A673 (cell line): ENCODE measurements around the gene FGD6. TPM values are rescaled to one million over a fixed set of nuclear protein-coding genes. Genes with fewer than 3 reads are reported as not detected.

Experiments used
- BruUV-seq: library from RNA; stranded (reverse); fragments of 400-500 nt; replicated peaks from 2 replicates; lab custom pipeline; 2021; lab: Mats Ljungman, UMichigan
- CTCF ChIA-PET: fragments of 300-600 bp; sonication (Branson Sonifier 250); formaldehyde crosslinking; loops from one replicate; lab custom pipeline; 2022; ENCODE audit warnings: antibody characterized with exemption; lab: Charles Lee
- POLR2A ChIA-PET: fragments of 300-600 bp; sonication (Branson Sonifier 250); formaldehyde crosslinking; loops from one replicate; lab custom pipeline; 2022; ENCODE audit warnings: antibody characterized with exemption; ENCODE audit not compliant: low non-redundant PET; lab: Charles Lee
- DNase-seq: peaks from one replicate; pipeline ENCODE4 v3.0.0-alpha.2; 2015; ENCODE audit warnings: low spot score
- H3K27ac ChIP-seq: fragments of 200-600 bp; sonication (generic); 2 replicates; pipeline ENCODE4 v1.5.1; 2016; ENCODE audit warnings: mixed run types, low read depth, mild to moderate bottlenecking, mixed read lengths, antibody characterized with exemption, low read length; ENCODE audit not compliant: poor library complexity, severe bottlenecking
- H3K27me3 ChIP-seq: fragments of 200-600 bp; sonication (generic); replicated peaks from 2 replicates; pipeline ENCODE4 v1.6.1; 2017; ENCODE audit warnings: mixed run types, low read depth, mild to moderate bottlenecking, mixed read lengths, antibody characterized with exemption, low read length; ENCODE audit not compliant: insufficient read depth, poor library complexity
- H3K36me3 ChIP-seq: fragments of 200-600 bp; sonication (generic); 2 replicates; pipeline ENCODE4 v1.6.1; 2016; ENCODE audit warnings: mixed run types, mild to moderate bottlenecking, mixed read lengths, antibody characterized with exemption, low read length; ENCODE audit not compliant: insufficient read depth, poor library complexity, severe bottlenecking
- H3K4me1 ChIP-seq: fragments of 200-600 bp; sonication (generic); 2 replicates; pipeline ENCODE4 v1.6.1; 2017; ENCODE audit warnings: mixed run types, mild to moderate bottlenecking, mixed read lengths, antibody characterized with exemption, low read length; ENCODE audit not compliant: insufficient read depth, poor library complexity, severe bottlenecking
- H3K4me3 ChIP-seq: fragments of 200-600 bp; sonication (generic); 2 replicates; pipeline ENCODE4 v1.5.1; 2016; ENCODE audit warnings: low read depth, mixed run types, mild to moderate bottlenecking, mixed read lengths, low read length; ENCODE audit not compliant: poor library complexity, severe bottlenecking
- H3K9me3 ChIP-seq: fragments of 200-600 bp; sonication (generic); 2 replicates; pipeline ENCODE4 v1.6.1; 2016; ENCODE audit warnings: mixed run types, low read depth, mild to moderate bottlenecking, mixed read lengths, antibody characterized with exemption, low read length; ENCODE audit not compliant: poor library complexity, severe bottlenecking
- CTCF ChIP-seq: fragments of 300-800, 200-600 bp; sonication (generic); conservative IDR thresholded peaks from 2 replicates; pipeline ENCODE4 v1.5.1; 2017; ENCODE audit warnings: low read depth, mild to moderate bottlenecking, antibody characterized with exemption, low read length, moderate library complexity, mixed read lengths
- EZH2 ChIP-seq: fragments of 200-600 bp; sonication (generic); IDR thresholded peaks from 2 replicates; pipeline ENCODE4 v1.6.1; 2017; ENCODE audit warnings: borderline replicate concordance, low read depth, mild to moderate bottlenecking, mixed read lengths, antibody characterized with exemption, low read length; ENCODE audit not compliant: poor library complexity, severe bottlenecking
- intact Hi-C: fragments of 100-400 bp; cut with micrococcal nuclease; formaldehyde crosslinking; loops from one replicate; pipeline ENCODE4 v1.10.0; 2022; ENCODE audit not compliant: unreplicated experiment
- total RNA-seq: library from RNA; stranded (reverse); gene quantifications from 2 replicates; pipeline ENCODE4 v1.2.3, GENCODE V29; 2021

The FGD6 gene
- total RNA-seq, 1 experiment from 2014 or later: 11.7 TPM

- no peaks in the 10 kb centered on the region for H3K36me3 ChIP-seq
- no peak overlapping the region for H3K27ac ChIP-seq
- no peak for DNase-seq
- BruUV-seq: no TSS peak
- no peaks in the 10 kb centered on the region for H3K4me1 ChIP-seq
- ChIA-PET POLR2A (interaction anchor here (0.6 kb wide), 1 partner anchor 28 kb away, joined by 3 read pairs; no protein-coding TSS in a partner anchor), CTCF (no interaction called here)
- no peak for TF ChIP-seq EZH2
- no peak for TF ChIP-seq CTCF
- intact Hi-C loops: no loop called here
- H3K27me3 ChIP-seq: no peaks in the 10 kb centered on the region
- H3K4me3 ChIP-seq: no peak overlapping the region
- no peaks in the 10 kb centered on the region for H3K9me3 ChIP-seq
Measured at GRCh38 chr12:95083471-95083870, 133.8 kb downstream of the FGD6 start.

GRCh38 chr12:95077341-95077740 lies 139.9 kb downstream of the FGD6 start:
- Histone ChIP-seq H3K27me3 (no peaks in the 10 kb centered on the region), H3K4me1 (no peaks in the 10 kb centered on the region), H3K4me3 (no peak overlapping the region), H3K36me3 (no peaks in the 10 kb centered on the region), H3K9me3 (no peaks in the 10 kb centered on the region), H3K27ac (no peak overlapping the region)
- intact Hi-C loops: no loop called here
- CTCF ChIA-PET: interaction anchor here (0.5 kb wide), 1 partner anchor 20 kb away, joined by 7 read pairs; no protein-coding TSS in a partner anchor
- BruUV-seq: no TSS peak
- POLR2A ChIA-PET: interaction anchor here (0.6 kb wide), 1 partner anchor 9 kb away, joined by 5 read pairs; no protein-coding TSS in a partner anchor
- TF ChIP-seq CTCF (no peak), EZH2 (no peak)
- no peak for DNase-seq

- Histone ChIP-seq H3K27ac (no peak overlapping the region), H3K36me3 (no peaks in the 10 kb centered on the region), H3K9me3 (no peaks in the 10 kb centered on the region), H3K4me1 (no peaks in the 10 kb centered on the region), H3K4me3 (no peak overlapping the region), H3K27me3 (no peaks in the 10 kb centered on the region)
- TF ChIP-seq EZH2: no peak
- TF ChIP-seq CTCF: no peak
- DNase-seq: no peak
- BruUV-seq: no TSS peak
- ChIA-PET CTCF (no interaction called here), POLR2A (no interaction called here)
- intact Hi-C loops: no loop called here
Measured at GRCh38 chr12:95074766-95075165, 142.5 kb downstream of the FGD6 start.
